CD4-positive, alpha-beta T cell treated with Interleukin-12 subunit alpha and Interleukin-12 subunit beta, for 1 hour (primary cell): Measurements from ENCODE around the gene TNRC6B.
"Not testable (repeated sequence)": the region's sequence is repeated elsewhere in the genome, so short reads cannot be mapped to it uniquely, and the experiment has no call there.

Source experiments
- DNase-seq: peaks from one replicate; pipeline ENCODE4 v3.0.0-alpha.2; 2020

TNRC6B gene

GRCh38 chr22:40300884-40301672 is 123.4 kb downstream of the TNRC6B start:
- DNase-seq: no peak

DNA sequence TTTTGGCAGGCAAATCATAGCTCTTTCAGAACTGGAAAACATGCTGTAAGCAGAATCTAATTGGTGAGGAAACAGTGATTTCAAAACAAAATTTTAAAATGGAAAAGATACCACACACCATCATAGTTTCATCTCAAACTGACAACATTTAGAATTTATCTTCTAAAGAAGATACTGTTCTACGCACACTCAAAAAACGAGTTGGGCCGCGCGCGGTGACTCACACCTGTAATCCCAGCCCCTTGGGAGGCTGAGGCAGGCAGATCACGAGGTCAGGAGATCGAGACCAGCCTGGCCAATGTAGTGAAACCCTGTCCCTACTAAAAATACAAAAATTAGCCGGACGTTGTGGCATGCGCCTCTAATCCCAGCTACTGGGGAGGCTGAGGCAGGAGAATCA is 124.4 kb downstream of the TNRC6B start:
- no peak for DNase-seq

- DNase-seq: no peak
Measured at GRCh38 chr22:40305625-40306024, 127.9 kb downstream of the TNRC6B start.

DNA sequence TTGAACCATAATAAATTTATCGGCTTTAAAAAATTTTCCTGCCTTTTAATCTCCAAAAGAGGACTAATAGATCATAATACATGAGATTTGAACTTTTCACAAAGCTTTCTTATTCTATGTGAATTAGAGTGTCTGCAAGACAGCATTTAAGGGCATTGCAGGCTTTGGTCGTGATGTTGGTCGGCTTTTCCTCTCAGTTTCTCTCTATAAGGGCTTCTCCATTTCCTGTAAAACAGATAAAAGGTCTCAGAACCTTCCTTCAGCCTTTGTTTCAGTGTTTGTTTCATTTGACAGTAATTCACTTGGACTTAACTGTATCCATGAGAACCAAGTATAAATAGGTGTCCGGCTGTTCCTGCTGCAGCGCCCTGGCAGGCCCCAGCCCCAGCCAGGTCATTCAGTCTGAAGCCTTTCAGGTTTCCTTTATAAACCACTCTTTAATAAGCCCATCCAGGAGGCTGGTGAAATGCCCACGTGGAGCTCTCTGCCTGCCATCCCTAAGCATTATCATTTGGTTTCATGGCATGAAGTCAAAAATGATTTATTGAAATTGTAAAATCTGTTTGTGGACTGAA is 131.4 kb downstream of the TNRC6B start:
- DNase-seq: no peak

GRCh38 chr22:40309631-40310030 is 131.9 kb downstream of the TNRC6B start:
- DNase-seq: no peak

DNA sequence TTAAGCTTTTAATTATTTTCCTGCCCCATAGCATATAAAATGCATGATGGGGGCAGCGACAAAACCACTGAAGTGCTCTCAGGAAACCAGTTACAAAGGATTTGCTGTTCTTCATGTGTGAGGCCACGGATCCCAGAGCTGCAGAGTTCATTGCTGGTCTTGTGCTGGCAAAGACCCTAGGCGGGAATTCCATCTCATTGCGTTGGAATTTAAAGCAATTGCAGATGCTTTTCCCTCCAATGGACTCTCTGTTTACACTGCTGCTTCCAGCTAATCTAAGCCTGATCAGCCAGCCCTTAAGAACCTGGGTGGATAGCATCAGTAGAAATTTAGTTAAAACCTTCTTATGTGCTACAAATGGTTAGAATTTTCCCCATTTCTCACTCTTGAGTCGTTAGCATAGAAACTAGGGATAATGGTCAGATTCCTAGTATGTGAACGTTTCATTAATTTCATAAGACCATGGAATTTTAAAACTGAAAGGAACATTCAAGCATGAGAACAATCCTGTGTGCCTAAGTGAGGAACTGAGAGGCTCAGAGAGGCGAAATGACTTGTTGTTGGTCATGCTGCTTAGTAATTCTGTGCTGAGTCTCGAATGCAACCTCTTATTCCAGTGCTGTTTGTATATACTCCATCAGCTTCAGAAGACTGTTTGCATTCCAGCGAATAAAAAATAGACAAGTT is 132.5 kb downstream of the TNRC6B start:
- DNase-seq: no peak

GRCh38 chr22:40310768-40311120 is 133.0 kb downstream of the TNRC6B start:
- DNase-seq: no peak

DNA sequence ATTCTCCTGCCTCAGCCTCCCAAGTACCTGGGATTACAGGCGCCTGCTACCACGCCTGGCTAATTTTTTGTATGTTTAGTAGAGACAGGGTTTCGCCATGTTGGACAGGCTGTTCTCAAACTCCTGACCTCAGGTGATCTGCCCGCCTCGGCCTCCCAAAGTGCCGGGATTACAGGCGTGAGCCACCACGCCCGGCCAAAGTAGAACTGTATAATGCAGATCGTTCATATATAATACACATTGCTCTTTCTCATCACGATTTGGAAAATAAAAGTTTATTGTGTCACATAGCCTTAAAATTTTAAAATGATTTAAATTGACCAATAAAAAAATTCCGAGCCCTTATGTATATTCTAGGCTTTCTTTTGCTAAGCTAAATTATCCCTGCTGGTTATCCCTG is 133.9 kb downstream of the TNRC6B start:
- not testable (repeated sequence) for DNase-seq

DNA sequence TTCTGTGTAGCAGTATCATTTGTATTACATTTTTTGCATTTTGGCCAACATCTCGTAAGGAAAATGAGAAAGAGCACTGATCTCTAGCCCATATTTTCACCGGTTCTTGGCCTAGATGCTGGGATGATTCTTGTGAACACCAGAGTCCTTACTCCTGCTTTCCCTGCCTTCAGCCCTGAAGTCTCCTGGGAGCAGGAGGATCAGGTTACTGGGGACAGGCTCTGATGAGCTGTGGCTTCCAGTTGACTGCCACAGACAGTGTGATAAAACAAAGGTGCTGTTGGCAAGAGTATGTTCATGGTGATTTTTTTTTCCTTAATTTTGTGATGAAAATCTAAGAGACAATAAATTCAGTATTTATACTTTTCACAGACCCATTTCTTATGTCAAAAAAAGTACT is 134.3 kb downstream of the TNRC6B start:
- no peak for DNase-seq

DNA sequence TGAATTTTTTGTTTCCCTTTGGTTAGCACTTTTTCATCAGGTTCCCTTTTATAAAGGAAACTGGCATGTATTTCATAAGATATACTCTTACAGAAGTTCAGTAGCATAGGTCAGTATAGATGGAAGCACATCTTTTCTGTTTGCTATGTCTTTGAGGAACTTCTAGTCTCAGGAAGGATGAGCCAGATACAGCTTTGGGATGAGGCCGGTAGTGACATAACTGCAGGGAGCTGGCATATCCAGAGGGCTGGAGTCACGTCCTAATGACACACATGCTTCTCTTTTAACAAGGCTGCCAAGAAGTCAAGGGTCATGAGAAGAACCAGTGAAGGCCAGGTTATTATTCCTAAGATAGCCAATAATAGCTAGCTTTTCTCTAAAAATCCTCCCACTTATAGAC is 135.3 kb downstream of the TNRC6B start:
- no peak for DNase-seq

GRCh38 chr22:40314041-40314440 is 136.3 kb downstream of the TNRC6B start:
- DNase-seq: no peak

DNA sequence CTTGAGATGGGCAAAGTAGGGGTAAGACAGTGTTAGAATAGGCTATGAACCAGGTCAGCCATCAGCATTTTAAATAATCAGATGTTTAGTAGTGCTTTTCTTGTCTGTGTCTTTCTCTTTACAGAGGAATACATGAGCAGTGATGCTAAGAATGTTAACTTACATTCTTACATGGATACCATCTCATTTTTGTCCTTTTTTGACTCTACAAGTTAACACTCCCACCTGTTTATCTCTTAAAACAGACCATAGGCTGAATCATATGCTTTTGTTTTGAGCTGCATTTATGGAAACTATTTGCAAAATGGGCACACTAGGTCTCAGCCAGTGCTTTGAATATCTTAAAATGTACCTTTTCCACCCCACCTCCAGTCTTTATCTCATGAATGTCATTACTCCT is 143.0 kb downstream of the TNRC6B start:
- DNase-seq: no peak

- no peak for DNase-seq
Measured at GRCh38 chr22:40322021-40322420, 144.3 kb downstream of the TNRC6B start.

GRCh38 chr22:40322818-40323447 is 145.2 kb downstream of the TNRC6B start:
- DNase-seq: no peak

GRCh38 chr22:40323681-40324171 is 146.0 kb downstream of the TNRC6B start:
- DNase-seq: peak; percentile 50

GRCh38 chr22:40324468-40325305 is 147.0 kb downstream of the TNRC6B start:
- peak; percentile 73 for DNase-seq

DNA sequence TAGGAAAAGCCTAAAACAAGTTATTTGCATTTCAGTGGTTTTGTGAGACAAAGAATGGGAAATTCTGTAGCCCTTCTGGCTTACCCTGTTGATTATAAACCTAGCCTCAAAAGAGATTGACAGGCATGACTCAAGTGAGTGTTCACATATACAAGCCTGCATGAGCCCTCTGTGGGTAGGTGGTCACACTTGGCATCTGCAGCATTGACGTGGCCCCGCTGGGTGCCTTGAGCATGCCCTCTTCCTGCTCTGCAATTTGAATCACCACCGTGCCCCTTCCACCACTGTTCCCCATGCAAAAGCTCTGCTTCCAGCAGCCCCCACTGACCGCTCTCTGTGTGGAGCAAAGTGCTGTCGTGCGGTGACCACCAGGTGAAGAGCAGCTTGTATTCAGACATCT is 147.6 kb downstream of the TNRC6B start:
- peak; percentile 50 for DNase-seq

GRCh38 chr22:40326905-40327735 is 149.4 kb downstream of the TNRC6B start:
- DNase-seq: peak; percentile 38

DNA sequence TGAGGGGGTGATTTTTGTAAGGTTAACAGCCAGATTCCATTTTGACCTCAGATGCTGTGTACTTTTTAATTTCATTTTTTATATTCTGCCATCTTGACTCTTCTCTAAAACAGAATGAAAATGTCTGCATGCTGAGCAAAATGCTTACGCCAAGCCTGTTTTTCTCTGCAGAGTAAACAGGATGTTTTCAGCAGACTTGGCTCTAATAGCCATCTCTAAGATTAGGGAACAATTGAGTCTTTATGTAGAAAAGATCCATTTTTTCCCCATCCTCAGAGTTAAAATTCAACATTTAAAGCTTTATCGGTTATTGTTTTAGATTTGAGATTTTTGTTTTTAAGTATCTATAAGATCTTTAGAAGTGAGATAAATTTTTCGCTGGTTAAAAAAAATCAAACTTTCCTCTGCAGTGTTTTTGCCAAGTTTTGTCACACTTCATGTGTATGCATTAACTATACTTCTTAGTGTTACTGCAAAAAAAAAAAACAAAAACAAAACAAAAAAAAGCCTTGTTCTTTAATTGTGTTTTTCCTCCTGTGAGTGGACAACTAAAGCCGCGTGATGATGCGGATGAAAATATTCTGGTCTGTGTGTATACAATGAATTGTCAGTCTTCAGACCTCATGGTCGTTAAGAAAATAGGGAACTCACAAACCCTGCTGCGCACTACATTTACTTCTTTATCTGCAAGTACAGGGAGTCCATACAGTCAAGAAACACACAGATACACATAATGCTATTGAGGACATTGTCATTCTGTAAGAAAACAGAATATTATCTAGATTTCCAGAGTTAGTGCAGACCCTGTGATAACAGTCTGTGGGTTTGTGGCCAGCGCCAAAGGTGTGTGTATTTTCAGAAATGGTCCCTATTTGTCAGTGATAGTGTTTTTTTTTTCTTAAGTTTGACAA is 151.1 kb downstream of the TNRC6B start:
- no peak for DNase-seq

DNA sequence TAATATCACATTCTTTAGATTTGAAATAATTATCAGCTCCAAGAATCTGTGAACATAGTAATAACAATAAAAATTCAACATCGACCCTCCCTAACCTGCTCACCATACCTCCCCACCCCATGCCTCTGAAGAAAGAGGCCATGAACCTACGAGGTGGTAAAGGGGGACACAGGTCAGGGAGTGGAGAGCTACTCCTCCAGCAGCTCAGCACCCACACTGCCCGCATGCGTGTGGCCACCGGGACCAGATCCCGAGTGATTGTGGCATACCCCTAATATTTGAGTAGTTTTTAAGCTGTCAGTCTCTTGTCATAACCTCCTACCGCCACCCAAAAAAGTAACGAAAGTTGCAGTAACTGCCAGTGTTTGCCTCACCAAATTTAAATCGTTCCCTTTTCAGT is 151.7 kb downstream of the TNRC6B start:
- DNase-seq: no peak

DNA sequence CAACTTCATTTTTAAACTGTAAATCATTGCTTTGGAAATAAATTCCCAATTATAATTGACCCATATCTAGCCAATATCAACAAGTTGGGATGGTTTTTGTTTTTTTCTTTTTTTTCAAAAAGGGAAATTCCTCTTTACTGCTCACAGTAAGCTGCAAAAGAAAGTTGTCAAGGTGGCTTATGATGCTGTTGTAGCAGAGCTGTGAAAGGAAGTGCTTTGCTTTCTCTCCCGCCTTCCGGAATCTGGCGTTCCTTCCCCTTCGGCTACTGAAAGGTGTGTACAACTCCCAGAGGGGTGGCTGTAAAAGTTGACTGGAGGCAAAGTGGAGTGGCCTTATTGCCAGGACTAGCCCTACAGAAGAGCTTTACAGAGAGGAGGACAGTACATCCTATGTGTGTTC is 152.4 kb downstream of the TNRC6B start:
- no peak for DNase-seq
